Common myeloid progenitor, CD34-positive (primary cell): ENCODE results near the gene CDK18. TPM values are rescaled to one million over a fixed set of nuclear protein-coding genes. Genes with fewer than 3 reads are reported as not detected.

ENCODE experiments used
- CTCF ChIA-PET: fragments of 350-600 bp; sonication (Branson Sonifier 250); formaldehyde crosslinking; loops from one replicate; lab custom pipeline; 2021; ENCODE audit warnings: antibody characterized with exemption; lab: Charles Lee
- POLR2A ChIA-PET: fragments of 350-600 bp; sonication (Branson Sonifier 250); formaldehyde crosslinking; loops from one replicate; lab custom pipeline; 2021; ENCODE audit warnings: antibody characterized with exemption; lab: Charles Lee
- DNase-seq, 3 donors: peaks; one replicate each; pipeline versions ENCODE4 v3.0.0 to v3.0.0-alpha.2; 2013
- H3K27ac ChIP-seq, 2 experiments: 1 replicate in 1 of 2; 2 replicates in 1 of 2; pipeline ENCODE4 v1.7.0; 2013; ENCODE audit warnings: inconsistent platforms in 2 of 2, low read length in 2 of 2, mild to moderate bottlenecking in 2 of 2, low read depth in 1 of 2, moderate library complexity in 1 of 2; ENCODE audit not compliant: severe bottlenecking in 2 of 2, insufficient read depth in 1 of 2, poor library complexity in 1 of 2
- H3K27me3 ChIP-seq, 5 experiments: replicated peaks in 2 of 5; 1 replicate in 3 of 5; 2 replicates in 2 of 5; pipeline versions ENCODE4 v1.6.1 to v1.7.0; 2013; ENCODE audit warnings: low read length in 4 of 5, mild to moderate bottlenecking in 2 of 5, moderate library complexity in 2 of 5, inconsistent platforms in 1 of 5; ENCODE audit not compliant: insufficient read depth in 5 of 5, control insufficient read depth in 4 of 5
- H3K36me3 ChIP-seq, 4 experiments: 1 replicate in 2 of 4; 2 replicates in 2 of 4; pipeline versions ENCODE4 v1.6.1 to v1.7.0; 2013; ENCODE audit warnings: low read length in 3 of 4, control low read depth in 1 of 4, mild to moderate bottlenecking in 1 of 4; ENCODE audit not compliant: control insufficient read depth in 4 of 4, insufficient read depth in 4 of 4
- H3K4me1 ChIP-seq, 4 experiments: 1 replicate in 3 of 4; 2 replicates in 1 of 4; pipeline versions ENCODE4 v1.6.1 to v1.7.1; 2013; ENCODE audit warnings: low read length in 3 of 4, mild to moderate bottlenecking in 3 of 4, control low read depth in 1 of 4, inconsistent platforms in 1 of 4, moderate library complexity in 1 of 4; ENCODE audit not compliant: control insufficient read depth in 4 of 4, insufficient read depth in 4 of 4; ENCODE audit errors: control extremely low read depth in 1 of 4
- H3K4me3 ChIP-seq, 7 experiments: 1 replicate in 4 of 7; 2 replicates in 3 of 7; pipeline versions ENCODE4 v1.5.1 to v1.7.0; 2013; ENCODE audit warnings: mild to moderate bottlenecking in 7 of 7, low read length in 6 of 7, moderate library complexity in 6 of 7, inconsistent platforms in 2 of 7, low read depth in 2 of 7, control low read depth in 1 of 7; ENCODE audit not compliant: insufficient read depth in 4 of 7, control insufficient read depth in 1 of 7; ENCODE audit errors: extremely low read depth in 1 of 7
- H3K9me3 ChIP-seq, 5 experiments: 1 replicate in 4 of 5; 2 replicates in 1 of 5; pipeline versions ENCODE4 v1.6.1 to v1.7.1; 2013; ENCODE audit warnings: low read length in 4 of 5, mild to moderate bottlenecking in 2 of 5, inconsistent platforms in 1 of 5, low read depth in 1 of 5, moderate library complexity in 1 of 5; ENCODE audit not compliant: control insufficient read depth in 4 of 5, insufficient read depth in 2 of 5; ENCODE audit errors: control extremely low read depth in 1 of 5
- WGBS: methylation state at CpG from one replicate; pipeline ENCODE4 v1.1.5; 2013; ENCODE audit not compliant: insufficient coverage; 5-methylcytosine and 5-hydroxymethylcytosine counted together
- polyA plus RNA-seq: library from polyadenylated mRNA; unstranded; fragments of 120-200 nt; gene quantifications from one replicate; pipeline ENCODE4 v1.2.1, GENCODE V29; 2013

Gene CDK18
- 11.6 TPM for polyA plus RNA-seq

DNA sequence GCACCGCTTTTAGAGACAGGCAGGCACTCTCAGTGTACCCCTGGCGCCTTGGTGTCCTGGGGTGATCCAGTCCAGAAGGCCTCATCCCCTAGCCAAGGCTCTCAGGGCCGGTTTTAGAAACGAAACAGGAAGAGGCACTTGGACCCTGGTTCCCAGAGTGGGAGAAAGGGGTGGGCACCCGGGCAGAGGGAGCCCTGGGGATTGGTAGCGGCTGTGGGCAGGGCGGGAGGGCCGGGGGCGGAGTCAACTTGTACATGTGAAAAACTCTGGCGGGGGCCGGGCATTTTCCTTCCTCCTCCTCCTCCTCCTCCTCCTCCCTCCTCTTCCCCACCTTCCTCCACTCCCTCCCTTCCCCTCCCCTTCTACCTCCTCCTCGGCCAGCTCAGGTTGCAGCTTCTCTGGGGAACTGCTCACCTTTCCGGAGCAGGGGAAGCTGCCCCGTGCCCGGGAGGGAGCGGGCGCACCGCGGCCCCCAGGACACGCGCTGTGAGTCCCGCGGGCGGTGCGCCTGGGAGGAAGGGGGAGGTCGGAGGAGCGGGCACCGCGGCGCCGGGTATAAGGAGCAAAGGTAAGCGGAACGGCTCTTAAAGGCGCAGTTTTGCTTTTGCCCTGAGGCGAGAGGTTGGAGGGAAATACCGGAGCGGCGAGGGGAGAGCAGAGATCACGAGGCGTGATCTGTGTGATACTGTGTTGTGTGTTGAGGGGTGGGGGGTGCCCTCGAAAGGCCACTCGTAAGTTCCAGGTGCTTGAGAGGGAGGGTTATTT, at the start of gene CDK18:
Gene CDK18, plus strand, starts transcription at position 359 of the 765 bp plus-strand sequence. CDS start 18,499 bp downstream, outside the sequence.
- ChIA-PET CTCF (interaction anchor here (1.0 to 25.1 kb wide), 2 partner anchors 18 to 21 kb away, joined by 3 to 463 read pairs; no protein-coding TSS in a partner anchor), POLR2A (no interaction called here)
- H3K4me1 ChIP-seq, result peaks cover 0 to 24% (median 20%) of the 10 kb centered on the region in 4 experiments
- peak; percentile 49 to 74 (median 62) for DNase-seq
- H3K27ac ChIP-seq, result no peak within 1 kb of the TSS
- H3K36me3 ChIP-seq, result no peaks in the 10 kb centered on the region
- no peaks in the 10 kb centered on the region for H3K9me3 ChIP-seq
- H3K27me3 ChIP-seq, result peaks cover 0 to 2% (median 0%) of the 10 kb centered on the region in 5 experiments
- peak within 1 kb of the TSS; percentile 54 to 86 (median 68) for H3K4me3 ChIP-seq
- WGBS, result 4% methylated on average over 32 of the region's 42 CpGs

DNA sequence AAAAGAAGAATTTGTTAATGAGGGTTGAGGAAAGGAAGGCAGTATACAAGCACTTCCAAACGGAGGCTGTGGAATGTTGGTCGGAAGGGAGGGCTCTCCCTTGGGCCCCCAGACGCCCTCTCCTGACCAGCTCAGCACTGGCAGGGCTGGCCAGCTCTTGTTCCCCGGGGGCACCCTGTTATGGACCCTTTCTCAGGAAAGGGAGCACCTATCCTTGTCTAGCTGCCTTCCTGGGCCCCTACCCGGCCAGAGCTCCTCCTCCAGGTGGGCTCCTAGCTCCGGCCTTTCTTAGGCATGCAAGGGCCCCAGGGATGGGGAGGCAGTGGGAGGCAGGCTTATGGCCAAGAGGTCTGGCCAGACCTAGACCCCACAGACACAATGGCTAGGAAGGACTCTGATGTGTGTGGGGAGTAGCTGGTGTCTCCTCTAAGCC, 49.5 kb upstream of the CDK18 start:
- POLR2A ChIA-PET, result interaction anchor here (0.7 kb wide), 1 partner anchor 14 kb away, joined by 3 read pairs; no protein-coding TSS in a partner anchor
- DNase-seq, result no peak
- peaks cover 10 to 93% (median 49%) of the 10 kb centered on the region in 5 experiments for H3K27me3 ChIP-seq

DNA sequence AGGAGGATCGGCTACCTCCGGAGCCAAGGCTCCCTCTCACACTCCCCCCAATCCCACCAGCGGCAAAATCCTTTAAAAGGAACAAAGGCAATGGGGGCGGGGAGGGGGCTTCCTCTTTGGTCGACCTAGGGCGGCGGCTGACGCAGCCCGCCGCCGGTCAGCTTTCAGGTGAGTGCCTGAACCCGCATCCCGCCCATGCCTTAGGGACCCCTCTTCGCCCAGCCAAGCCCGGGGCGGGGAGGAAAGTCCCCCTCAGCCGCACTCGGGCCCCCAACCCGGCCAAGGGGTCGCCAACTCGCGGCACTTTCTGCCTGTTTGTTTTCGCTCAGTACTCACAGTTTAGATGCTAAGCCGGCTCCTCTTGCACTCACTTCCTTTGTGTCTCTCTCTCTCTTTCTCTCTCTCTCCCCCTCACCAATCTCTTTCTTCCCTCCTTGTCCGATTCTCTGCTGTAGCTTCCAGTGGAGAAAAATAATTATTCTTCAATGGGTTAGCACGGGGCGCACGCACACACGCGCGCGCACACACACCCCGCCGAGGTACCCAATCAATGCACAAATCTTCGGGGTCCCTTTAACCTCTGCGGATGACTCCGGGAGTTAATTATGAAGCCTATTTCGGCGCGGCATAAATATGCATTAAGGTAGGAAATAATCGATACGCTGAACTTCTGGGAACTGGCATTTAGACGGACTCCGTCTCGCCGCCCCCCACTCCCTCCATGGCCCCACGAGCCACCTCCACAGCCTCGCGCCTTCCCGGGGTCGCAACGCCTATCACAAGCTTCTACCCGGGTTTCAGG, 48.7 kb upstream of the CDK18 start, which contains the start of gene BLACAT1:
Gene BLACAT1, minus strand, starts transcription at position 465 of the 802 bp plus-strand sequence.
- H3K4me1 ChIP-seq, result peaks cover 0 to 19% (median 10%) of the 10 kb centered on the region in 4 experiments
- POLR2A ChIA-PET, result no interaction called here
- no peak within 1 kb of the TSS for H3K27ac ChIP-seq
- WGBS, result 1% methylated on average over 44 of the region's 53 CpGs
- peaks cover 10 to 93% (median 49%) of the 10 kb centered on the region in 5 experiments for H3K27me3 ChIP-seq
- H3K4me3 ChIP-seq, result peak within 1 kb of the TSS in 5 of 7 experiments; percentile 21 to 60 (median 37)
- H3K36me3 ChIP-seq, result no peaks in the 10 kb centered on the region
- DNase-seq, result no peak
- CTCF ChIA-PET, result interaction anchor here (0.7 to 1.7 kb wide), 4 partner anchors 11 to 30 kb away, joined by 3 to 4 read pairs (median 4); no protein-coding TSS in a partner anchor
- no peaks in the 10 kb centered on the region for H3K9me3 ChIP-seq

More for the DNA sequence above, 49.5 kb upstream of the CDK18 start:
- Histone ChIP-seq H3K36me3 (no peaks in the 10 kb centered on the region), H3K27ac (no peak overlapping the region), H3K4me1 (peaks cover 0 to 19% (median 10%) of the 10 kb centered on the region in 4 experiments), H3K9me3 (no peaks in the 10 kb centered on the region), H3K4me3 (no peak overlapping the region)
- CTCF ChIA-PET, result interaction anchor here (0.6 to 1.1 kb wide), 6 partner anchors 12 to 58 kb away, joined by 3 to 4 read pairs (median 4); no protein-coding TSS in a partner anchor
- WGBS, result 18% methylated on average over 4 of the region's 6 CpGs

DNA sequence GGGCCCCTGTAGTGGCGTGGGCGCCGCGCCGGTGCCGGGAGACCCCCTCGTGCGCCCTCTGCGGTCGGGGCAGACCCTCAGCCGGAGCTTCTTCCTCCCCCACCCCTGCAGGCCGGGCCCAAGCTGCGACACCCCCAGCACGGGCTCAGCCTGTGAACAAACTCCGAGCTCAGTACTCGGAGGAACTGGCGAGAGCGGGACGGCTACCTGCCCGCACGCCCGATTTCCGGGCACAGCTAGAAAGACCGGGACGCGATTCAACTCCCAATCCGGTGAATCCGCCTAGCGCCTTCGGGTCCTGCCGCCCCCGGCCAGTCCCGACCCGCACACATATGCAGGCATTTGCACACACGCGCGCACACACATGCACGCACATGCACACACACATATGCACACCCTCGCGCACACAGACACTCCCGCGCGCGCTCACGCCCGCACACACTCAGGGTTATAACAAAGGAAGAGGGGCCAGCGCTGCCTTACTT, 48.0 kb upstream of the CDK18 start:
- DNase-seq, result peak in 1 of 3 donors; percentile 25
- ChIA-PET CTCF (interaction anchor here (1.1 to 1.7 kb wide), 2 partner anchors 22 to 29 kb away, joined by 4 read pairs; no protein-coding TSS in a partner anchor), POLR2A (interaction anchor here (1.0 kb wide), 1 partner anchor 22 kb away, joined by 3 read pairs; no protein-coding TSS in a partner anchor)
- Histone ChIP-seq H3K9me3 (no peaks in the 10 kb centered on the region), H3K4me3 (peak overlapping the region in 5 of 7 experiments; percentile 21 to 60 (median 36)), H3K27ac (no peak overlapping the region), H3K4me1 (peaks cover 0 to 19% (median 10%) of the 10 kb centered on the region in 4 experiments), H3K36me3 (no peaks in the 10 kb centered on the region), H3K27me3 (peaks cover 12 to 93% (median 49%) of the 10 kb centered on the region in 5 experiments)
- under 1% methylated on average over 44 of the region's 47 CpGs for WGBS

DNA sequence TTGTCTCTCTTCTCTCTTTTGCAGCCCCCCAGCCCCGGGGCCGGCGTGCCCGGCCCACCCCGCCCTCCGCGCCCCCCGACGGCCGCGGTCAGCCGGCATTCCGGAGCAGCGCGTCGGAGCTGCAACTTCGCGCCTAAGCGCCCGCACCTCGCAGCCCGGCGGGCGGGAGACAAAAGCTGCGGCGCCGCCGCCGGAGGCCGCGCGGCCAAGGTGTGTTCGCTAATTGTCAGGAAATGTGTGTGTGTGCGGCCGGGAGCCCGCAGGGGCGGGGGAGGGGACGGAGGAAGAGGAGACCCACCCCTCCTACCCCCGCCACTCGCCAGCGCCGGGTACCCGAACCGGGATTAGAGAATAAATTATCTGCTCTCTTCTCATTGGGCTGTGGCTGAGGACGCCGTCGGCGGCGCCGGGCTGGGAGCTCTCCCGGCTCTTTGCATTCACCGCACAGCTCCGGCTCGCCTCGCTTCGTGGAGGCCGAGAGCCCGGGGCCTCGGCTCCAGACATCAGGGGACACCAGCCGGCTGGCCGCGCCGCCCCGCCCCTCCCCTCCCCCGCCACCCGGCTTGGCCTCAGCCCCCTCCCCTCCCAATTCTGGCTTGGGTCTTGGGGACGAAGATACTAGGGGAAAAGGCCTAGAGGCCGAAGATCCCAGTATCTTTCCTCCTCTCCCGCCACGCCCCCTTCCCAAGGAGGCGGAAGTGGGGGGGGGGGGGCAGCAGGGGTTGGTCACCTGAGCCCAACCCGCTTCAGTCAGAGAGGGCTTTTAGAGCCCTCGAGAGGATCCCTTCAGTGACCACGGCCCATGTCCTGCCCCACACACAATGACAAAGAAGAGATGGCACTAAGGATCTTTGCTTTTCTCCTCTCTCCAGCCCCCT, 47.4 kb upstream of the CDK18 start:
- POLR2A ChIA-PET, result interaction anchor here (1.0 to 1.1 kb wide), 2 partner anchors 10 to 23 kb away, joined by 3 read pairs; no protein-coding TSS in a partner anchor
- WGBS, result 1% methylated on average over 26 of the region's 74 CpGs
- Histone ChIP-seq H3K9me3 (no peaks in the 10 kb centered on the region), H3K27me3 (peaks cover 12 to 93% (median 51%) of the 10 kb centered on the region in 5 experiments), H3K4me3 (peak overlapping the region in 5 of 7 experiments; percentile 21 to 60 (median 36)), H3K36me3 (no peaks in the 10 kb centered on the region), H3K27ac (no peak overlapping the region), H3K4me1 (peaks cover 0 to 19% (median 10%) of the 10 kb centered on the region in 4 experiments)
- CTCF ChIA-PET, result interaction anchor here (1.0 to 1.7 kb wide), 3 partner anchors 21 to 103 kb away, joined by 3 to 5 read pairs (median 4); no protein-coding TSS in a partner anchor
- peak in 1 of 3 donors; percentile 23 for DNase-seq
